Measurements from ENCODE around the gene WFIKKN2. TPM values are rescaled to one million over a fixed set of nuclear protein-coding genes. Genes with fewer than 3 reads are reported as not detected.
A peak's percentile ranks its signal among the peaks of the same experiment; 100 is the strongest.

Gene WFIKKN2
- total and polyA plus RNA-seq, 2 experiments from 2014 or later, result 0.50 TPM; not detected in 1

DNA sequence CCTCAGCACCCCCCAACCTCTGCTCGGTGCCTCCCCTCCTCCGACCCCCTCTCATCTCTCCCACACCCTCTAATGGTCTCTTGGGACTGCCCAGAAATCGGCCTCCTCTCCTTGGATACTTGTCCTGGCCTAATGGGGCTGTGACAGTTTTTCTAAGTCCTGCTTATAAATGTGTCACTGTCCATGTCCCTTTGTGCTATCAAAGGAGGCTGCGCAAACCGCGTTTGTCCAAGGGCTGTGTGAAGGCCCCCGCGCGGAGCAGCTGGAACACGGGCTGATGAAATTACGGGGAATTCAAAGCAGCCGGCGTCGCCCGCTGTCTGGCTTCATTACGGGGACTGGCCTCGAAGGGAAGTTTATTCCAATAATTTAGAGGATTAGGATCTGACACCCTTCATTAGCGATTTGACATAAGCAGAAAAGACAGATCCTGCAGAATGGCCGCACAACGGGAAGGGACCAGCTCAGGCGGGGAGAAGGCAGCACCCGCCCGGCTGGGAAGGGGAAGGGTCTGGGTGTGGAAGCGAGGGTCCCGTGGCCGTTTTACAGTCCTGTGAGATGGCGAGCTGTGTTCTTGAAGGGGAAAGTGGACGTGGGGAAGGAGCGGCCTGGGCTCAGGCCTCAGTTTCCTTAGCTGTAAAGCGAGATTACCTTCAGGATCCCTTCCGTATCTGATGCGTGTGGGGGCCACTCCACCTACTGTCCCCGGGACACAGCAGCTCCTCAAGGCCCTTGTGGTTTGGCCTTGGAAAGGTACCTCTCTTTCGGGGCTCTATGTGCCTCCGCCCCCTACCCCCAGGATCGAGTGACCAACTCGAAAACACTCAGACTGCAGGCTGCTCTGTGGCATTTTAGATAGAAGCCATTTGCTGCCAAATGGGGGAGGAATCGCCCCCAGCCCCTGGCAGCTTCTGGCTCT is 1.6 kb upstream of the WFIKKN2 start:
- Histone ChIP-seq H3K4me2 (no peak overlapping the region), H3K27ac (no peak overlapping the region), H3K9me2 (replicated peaks; ENCODE audit: insufficient read depth) (no peaks in the 10 kb centered on the region), H3K79me2 (no peaks in the 10 kb centered on the region), H3K9me3 (ENCODE audit: low read depth) (no peaks in the 10 kb centered on the region), H3K27me3 (no peaks in the 10 kb centered on the region), H2AFZ (no peak overlapping the region), H4K20me1 (ENCODE audit: insufficient read depth, poor library complexity, severe bottlenecking) (no peaks in the 10 kb centered on the region), H3K36me3 (replicated peaks; ENCODE audit: insufficient read depth, low read depth) (no peaks in the 10 kb centered on the region), H3K4me1 (ENCODE audit: insufficient read depth) (peaks cover 34% of the 10 kb centered on the region), H3K4me3 (no peak overlapping the region)
- WGBS (ENCODE audit: low lambda C conversion rate, missing lambda C conversion rate), result 87% methylated on average over 36 of the region's 38 CpGs
- no peak for DNase-seq (ENCODE audit: low spot score)
- no peak for TF ChIP-seq EZH2 (IDR thresholded peaks at IDR 0.05; ENCODE audit: borderline replicate concordance)
- no peak for TF ChIP-seq EZH2phosphoT487 (IDR thresholded peaks at IDR 0.05; ENCODE audit: low read depth, severe bottlenecking, unreplicated experiment)
- TF ChIP-seq, protein P1, sequence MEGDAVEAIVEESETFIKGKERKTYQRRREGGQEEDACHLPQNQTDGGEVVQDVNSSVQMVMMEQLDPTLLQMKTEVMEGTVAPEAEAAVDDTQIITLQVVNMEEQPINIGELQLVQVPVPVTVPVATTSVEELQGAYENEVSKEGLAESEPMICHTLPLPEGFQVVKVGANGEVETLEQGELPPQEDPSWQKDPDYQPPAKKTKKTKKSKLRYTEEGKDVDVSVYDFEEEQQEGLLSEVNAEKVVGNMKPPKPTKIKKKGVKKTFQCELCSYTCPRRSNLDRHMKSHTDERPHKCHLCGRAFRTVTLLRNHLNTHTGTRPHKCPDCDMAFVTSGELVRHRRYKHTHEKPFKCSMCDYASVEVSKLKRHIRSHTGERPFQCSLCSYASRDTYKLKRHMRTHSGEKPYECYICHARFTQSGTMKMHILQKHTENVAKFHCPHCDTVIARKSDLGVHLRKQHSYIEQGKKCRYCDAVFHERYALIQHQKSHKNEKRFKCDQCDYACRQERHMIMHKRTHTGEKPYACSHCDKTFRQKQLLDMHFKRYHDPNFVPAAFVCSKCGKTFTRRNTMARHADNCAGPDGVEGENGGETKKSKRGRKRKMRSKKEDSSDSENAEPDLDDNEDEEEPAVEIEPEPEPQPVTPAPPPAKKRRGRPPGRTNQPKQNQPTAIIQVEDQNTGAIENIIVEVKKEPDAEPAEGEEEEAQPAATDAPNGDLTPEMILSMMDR (IDR thresholded peaks at IDR 0.05; ENCODE audit: poor library complexity), result no peak

DNA sequence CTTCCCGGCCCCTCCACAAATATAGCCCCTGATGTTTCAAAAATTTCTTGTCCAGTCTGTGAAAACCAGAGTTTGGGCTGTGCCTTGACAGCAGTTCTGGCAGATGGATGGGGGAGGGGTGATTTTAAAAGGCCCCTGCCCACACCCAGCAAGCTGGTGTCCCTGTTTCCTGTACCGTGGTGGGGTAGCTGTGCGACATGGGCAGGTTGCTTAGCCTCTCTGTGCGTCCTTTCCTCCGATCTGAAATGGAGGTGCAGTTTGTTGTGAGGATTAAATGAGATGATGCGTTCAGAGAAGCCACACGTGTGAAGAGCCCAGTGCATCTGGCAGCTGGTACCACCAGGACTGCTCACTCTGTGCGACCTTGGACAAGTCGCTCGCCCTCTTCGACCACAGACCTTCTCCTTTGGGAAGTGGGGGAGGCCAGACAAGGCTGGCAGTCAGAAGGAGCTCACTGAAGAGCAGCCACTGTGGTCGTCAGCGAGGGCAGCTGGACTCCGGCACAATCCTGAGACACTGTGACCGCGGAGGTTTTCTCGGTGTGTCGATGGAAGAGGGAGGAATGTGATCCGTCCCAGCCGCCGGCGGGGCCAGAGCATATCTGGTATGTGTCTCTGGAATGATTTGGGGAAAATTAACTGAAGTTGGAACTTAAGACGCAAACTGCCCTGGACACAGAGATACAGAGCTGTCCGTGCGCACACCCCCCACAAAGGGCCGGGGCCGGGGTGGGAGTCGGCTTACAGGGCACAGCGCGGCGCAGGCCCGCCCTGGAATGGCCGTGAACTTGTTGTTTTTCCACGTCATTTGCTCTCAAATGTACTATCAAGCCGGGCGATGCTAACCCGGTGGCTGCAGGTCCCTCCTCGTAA is 721 bp upstream of the WFIKKN2 start:
- Histone ChIP-seq H3K27ac (no peak overlapping the region), H3K4me2 (peak overlapping the region; percentile 61), H3K9me3 (ENCODE audit: low read depth) (no peaks in the 10 kb centered on the region), H3K4me3 (no peak overlapping the region), H3K79me2 (no peaks in the 10 kb centered on the region), H3K36me3 (replicated peaks; ENCODE audit: insufficient read depth, low read depth) (no peaks in the 10 kb centered on the region), H4K20me1 (ENCODE audit: insufficient read depth, poor library complexity, severe bottlenecking) (no peaks in the 10 kb centered on the region), H3K9me2 (replicated peaks; ENCODE audit: insufficient read depth) (no peaks in the 10 kb centered on the region), H3K4me1 (ENCODE audit: insufficient read depth) (peaks cover 34% of the 10 kb centered on the region), H3K27me3 (no peaks in the 10 kb centered on the region), H2AFZ (no peak overlapping the region)
- TF ChIP-seq, protein P1 (IDR thresholded peaks at IDR 0.05; ENCODE audit: poor library complexity), result no peak
- WGBS (ENCODE audit: low lambda C conversion rate, missing lambda C conversion rate), result 52% methylated on average over 38 of the region's 38 CpGs
- no peak for DNase-seq (ENCODE audit: low spot score)

DNA sequence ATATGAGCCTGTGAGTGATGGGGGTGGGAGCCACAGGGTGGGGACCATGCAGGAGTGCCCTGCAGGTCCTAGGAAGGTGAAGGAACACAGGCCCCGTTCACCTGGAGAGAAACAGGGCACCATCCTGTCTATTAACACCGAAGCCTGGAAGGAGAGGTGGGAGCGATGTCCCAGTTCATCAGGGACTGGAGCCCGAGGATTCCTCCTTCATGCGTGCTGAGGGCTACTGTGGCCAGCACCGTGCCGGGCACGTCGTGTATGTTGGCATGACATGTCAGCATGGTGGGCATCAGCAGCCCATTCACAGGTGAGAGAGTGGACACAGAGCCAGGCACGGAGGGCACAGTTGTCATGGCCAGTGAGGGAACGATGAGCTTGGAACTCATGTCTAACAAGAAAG is 1.4 kb downstream of the WFIKKN2 start:
- WGBS (ENCODE audit: low lambda C conversion rate, missing lambda C conversion rate), result 90% methylated on average over 11 of the region's 11 CpGs
- Histone ChIP-seq H4K20me1 (ENCODE audit: insufficient read depth, poor library complexity, severe bottlenecking) (no peaks in the 10 kb centered on the region), H3K9me3 (ENCODE audit: low read depth) (no peaks in the 10 kb centered on the region), H3K4me3 (no peak overlapping the region), H3K27me3 (no peaks in the 10 kb centered on the region), H3K36me3 (replicated peaks; ENCODE audit: insufficient read depth, low read depth) (no peaks in the 10 kb centered on the region), H3K9me2 (replicated peaks; ENCODE audit: insufficient read depth) (no peaks in the 10 kb centered on the region), H3K27ac (no peak overlapping the region), H2AFZ (no peak overlapping the region), H3K79me2 (no peaks in the 10 kb centered on the region), H3K4me1 (ENCODE audit: insufficient read depth) (peaks cover 21% of the 10 kb centered on the region), H3K4me2 (no peak overlapping the region)
- DNase-seq (ENCODE audit: low spot score), result no peak
- TF ChIP-seq EZH2 (IDR thresholded peaks at IDR 0.05; ENCODE audit: borderline replicate concordance) (no peak), EZH2phosphoT487 (IDR thresholded peaks at IDR 0.05; ENCODE audit: low read depth, severe bottlenecking, unreplicated experiment) (no peak)
- TF ChIP-seq, protein P1 (IDR thresholded peaks at IDR 0.05; ENCODE audit: poor library complexity), result no peak

All from hepatocyte (in vitro differentiated cells).